OCI-M1 (cell line): ENCODE measurements around the gene NARS2.

ENCODE experiments used
- DNase-seq: peaks from one replicate; lab custom pipeline; 2025; lab: John Stamatoyannopoulos, UW

The NARS2 gene

DNA sequence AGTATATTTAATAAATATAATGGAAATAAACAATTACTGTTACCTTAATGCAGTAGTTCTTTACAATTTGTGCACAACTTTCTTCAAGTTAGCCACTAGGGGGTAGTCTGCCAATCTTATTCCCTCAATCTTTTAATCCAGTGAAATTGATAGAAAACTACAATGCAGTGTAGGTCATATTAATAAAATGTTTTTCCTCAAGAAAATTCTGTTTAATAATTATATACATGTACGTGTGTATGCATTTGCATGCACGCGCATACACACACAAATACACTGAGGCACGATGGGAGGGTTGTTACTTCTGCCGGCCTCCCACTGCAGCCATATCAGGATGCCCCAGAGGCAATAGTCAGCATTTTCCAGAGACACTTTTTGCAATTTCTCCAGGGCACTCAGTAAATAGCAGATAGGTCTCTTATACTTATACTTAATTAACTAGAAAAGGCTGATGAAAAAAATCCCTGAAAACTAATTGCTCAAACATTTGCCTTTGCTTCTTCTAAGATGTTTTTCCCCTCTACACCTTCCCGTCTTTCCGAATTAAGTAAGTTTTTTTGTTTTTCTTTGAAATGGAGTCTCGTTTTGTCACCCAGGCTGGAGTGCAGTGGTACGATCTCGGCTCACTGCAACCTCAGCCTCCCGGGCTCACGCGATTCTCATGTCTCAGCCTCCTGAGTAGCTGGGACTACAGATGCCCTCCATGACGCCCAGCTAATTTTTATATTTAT, 160.2 kb downstream of the NARS2 start:
- peak; percentile 96 for DNase-seq

DNA sequence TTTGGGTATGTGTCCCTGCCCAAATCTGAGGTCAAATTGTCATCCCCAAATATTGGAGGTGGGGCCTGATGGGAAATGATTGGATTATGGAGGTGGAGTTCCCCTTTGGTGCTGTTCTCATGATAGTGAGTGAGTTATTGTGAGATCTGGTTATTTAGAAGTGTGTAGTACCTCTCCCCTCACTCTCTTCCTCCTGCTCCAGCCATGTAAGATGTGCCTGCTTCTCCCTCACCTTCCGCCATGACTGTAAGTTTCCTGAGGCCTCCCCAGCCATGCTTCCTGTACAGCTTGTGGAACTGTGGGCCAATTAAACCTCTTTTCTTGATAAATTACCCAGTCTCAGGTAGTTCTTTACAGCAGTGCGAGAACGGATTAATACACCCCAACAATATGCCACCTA, 166.0 kb downstream of the NARS2 start:
- DNase-seq = no peak

DNA sequence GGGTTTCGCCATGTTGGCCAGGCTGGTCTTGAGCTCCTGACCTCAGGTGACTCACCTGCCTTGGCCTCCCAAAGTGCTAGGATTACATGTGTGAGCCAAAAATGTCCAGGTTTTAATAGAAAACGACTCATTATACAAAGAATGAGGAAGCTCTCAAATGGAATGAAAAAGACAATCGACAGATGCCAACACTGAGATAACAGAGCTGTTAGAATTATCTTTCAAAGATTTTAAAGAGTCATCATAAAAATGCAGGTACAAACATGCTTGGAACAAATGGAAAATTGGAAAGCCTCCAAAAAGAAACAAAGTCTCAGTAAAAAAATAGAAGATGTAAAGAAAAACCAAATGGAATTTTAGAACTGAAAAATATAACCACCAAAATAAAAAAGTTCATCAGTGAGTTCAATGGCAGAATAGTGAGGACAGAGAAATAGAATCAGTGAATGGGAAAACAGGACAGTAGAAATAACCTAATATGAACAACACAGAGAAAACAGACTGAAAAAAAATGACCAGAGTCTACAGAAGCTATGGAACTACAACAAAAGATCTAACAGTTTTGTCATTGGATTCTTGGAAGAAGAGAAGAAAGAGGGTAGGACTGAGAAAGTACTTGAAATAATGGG, 168.0 kb downstream of the NARS2 start:
- peak; percentile 95 for DNase-seq

DNA sequence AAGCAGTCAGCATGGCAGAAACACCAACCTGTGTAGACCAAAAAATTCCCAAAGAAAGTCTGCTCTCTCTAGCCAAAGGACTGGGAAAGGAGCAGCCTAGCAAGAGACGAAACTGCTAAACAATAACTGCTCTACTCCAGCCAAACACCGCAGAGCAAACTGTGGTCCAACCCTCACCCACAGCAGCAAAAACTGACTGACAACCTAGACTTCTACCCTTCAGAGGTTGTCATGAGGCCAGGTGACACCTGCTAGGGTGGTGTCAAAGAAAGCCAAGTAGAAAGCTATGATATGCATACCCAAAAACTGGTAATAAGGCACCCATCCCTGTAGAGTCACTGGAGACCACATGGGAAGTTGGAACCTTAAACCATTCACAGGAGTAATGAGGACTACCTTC, 168.9 kb downstream of the NARS2 start:
- DNase-seq = no peak

DNA sequence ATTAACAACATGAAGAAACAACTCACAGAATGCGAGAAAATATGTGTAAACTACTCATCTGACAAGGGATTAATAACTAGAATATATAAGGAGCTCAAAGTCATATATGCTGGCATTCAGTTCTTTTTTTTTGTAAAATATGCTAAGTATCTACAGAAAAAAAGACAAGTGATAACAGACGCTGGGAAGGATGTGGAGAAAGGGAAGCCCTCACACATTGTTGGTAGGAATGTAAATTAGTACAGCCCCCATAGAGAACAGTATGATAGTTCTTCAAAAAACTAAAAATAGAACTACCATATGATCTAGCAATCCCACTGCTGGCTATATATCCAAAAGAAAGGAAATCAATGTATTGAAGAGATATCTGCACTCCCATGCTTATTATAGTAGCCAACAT, 170.9 kb downstream of the NARS2 start:
- no peak for DNase-seq

DNA sequence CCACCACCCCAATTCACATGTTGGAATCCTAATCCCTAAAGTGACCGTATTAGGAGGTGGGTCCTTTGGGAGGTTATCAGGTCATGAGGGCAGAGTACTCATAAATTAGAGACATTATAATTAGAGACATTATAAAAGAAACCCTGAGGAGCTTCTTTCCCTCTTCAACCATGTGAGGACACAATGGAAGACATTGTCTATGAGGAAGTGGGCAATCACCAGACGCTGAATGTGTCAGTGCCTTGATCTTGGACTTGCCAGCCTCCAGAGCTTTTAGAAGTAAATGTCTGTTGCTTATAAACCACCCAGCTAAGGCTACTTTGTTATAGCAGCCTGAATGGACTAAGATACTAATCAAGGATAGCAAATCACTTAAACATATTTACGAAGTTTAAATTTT, 171.8 kb downstream of the NARS2 start:
- no peak for DNase-seq

DNA sequence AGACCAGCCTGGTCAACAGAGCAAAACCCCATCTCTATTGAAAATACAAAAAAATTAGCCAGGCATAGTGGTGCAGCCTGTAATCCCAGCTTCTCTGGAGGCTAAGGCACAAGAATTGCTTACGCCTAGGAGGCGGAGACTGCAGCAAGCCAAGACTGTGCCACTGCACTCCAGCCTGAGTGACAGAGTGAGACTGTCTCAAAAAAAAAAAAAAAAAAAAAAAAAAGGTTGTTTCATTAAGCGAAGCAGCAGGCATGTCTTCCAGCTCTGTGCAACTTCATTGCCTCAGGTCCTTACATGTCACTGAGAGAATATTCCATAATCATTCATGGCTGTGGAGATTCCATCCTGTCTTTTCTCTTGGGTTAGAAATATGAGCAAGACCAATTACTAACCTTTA, 174.0 kb downstream of the NARS2 start:
- no peak for DNase-seq

DNA sequence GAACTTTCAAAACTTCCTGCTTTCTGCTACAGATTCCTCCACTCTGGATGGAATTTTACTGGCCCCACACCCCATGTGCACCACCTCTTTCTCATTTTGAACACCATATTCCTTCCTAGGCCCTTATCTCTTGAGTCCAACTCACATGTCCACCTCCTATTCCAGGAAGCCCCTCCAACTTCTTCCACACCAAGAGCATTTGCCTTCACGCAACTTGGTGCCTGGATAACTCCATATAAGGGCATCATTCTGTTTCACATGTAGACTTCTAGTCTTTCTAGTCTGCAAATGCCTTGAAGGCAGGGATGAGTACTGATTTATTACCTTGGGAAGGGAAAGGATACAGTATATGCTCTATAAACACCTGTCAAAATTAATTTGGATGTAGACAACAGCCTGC, 174.5 kb downstream of the NARS2 start:
- peak; percentile 96 for DNase-seq

DNA sequence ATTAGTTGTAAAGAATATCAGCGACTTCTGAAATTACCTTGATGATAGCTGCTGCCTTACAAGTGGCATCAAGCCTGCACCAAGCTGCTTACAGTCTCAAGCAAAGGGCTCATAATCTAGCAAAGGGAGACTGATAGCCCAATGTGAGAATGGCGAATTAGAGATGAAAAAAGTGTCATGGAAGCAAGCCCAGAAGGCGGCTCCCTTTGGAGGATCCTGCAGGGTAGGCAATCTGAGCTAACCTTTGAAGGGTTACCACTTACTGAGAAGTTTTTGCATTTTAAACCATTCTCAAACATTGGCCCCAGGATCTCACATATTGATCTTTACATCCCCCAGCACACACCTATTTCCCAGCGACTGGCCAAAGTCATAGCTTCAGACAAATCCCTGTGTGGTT, 175.5 kb downstream of the NARS2 start:
- DNase-seq = no peak

DNA sequence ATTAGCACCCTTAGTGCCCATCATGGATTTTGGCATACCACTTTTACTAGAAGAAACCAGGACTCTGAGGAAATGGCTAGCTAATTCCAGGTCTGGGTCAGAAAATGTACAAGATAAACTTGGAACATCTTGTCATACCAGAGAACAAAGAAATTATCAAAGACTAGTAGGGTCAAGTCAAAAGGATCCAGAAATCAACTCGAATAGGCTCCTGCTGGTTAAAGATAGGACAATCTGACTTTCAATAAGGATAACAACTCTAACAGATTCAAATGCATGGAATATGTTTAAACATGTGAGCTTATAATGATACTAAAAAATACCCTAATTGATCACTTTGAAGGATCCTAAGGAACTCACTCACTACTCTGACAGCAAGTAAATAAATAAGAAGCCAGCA, 175.9 kb downstream of the NARS2 start:
- DNase-seq = no peak

DNA sequence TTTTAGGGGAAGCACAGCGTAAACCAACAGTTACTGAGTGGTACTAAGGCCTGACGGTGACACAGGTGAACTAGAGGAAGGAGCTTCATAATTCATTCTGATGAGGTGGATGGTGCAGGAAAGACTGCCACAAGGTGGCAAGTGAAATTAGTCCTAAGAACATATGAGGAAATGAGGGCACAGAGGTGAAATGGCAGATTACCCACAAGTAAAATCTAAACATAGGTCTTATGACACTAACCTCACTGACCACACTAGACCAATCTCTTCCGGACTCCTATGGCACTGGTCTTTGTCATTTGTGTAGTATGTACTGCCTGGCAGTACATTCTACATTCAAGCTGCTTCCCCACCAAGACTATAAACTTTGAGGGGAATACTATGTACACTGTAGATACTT, 177.3 kb downstream of the NARS2 start:
- DNase-seq = peak; percentile 95

DNA sequence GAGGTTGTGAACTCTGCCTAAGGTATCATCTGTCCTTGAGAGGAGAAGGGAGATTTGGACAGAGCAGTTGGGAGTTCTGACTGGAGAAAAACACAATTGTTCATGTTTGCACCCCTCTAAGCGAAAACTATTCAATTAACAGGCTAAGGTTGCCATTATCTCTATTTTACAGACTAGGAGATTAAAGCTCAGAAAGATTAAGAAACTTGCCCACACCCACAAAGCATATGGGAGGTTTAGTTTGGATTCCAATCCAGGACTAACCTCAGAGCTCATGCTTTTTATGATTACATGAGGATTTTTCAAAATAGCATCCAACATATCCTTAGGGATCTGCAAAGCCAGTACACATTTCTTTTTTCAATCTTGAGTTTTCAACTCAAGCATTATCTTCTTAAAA, 179.1 kb downstream of the NARS2 start:
- peak; percentile 94 for DNase-seq

DNA sequence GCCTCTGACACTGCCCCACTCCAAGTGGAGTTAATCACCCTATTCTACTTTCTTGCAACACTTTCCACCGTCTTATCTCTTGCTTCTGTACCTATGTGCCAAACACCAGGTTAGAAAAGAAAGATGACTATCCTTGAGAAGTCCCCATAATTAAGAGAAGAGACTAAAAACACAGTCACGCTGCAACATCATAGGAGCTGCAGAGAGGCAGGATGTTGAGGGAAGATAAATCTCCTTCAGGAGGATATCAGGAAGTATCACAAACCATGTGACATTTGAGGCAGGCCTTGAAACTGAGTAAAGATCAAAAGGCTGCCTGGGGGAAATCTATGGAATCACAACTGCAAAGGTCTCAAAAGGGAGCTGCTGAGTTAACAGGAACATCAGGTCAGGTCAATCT, 181.8 kb downstream of the NARS2 start:
- peak; percentile 99 for DNase-seq

DNA sequence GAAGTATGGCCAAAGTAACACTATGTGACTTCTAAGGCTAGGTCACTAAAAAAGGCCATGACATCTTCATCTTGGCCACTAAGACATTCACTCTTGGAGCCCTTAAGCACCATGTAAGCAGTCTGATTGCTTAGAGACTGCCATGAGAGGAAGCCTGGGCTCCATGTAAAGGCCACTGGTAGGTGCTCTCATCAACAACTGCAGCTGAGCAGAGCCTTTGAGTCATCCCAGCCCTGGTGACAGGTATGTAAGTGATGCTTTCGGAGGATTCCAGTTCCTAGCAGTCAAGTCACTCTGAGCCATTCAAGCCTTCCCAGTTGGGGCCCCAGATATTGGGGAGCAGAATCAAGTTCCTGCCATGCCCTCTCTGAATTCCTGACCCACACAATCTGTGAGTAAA, 183.2 kb downstream of the NARS2 start:
- DNase-seq = no peak

DNA sequence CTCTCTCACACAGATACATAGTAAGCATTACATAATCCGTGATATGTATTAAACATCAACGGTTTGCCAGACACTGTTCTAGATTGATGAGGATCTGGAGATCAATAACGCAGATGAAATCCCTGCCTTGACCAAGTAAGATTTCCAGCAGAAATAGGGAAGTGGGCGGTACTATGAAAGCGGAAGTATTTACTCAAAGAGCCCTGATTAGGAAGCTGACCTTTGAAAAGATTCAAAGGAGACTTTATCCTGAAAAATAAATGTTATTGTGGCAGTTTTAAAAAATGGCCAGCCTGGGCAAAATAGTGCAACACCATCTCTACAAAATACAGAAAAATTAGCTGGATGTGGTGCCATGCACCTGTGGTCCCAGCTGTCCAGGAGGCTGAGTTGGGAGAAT, 183.9 kb downstream of the NARS2 start:
- DNase-seq = peak; percentile 85

DNA sequence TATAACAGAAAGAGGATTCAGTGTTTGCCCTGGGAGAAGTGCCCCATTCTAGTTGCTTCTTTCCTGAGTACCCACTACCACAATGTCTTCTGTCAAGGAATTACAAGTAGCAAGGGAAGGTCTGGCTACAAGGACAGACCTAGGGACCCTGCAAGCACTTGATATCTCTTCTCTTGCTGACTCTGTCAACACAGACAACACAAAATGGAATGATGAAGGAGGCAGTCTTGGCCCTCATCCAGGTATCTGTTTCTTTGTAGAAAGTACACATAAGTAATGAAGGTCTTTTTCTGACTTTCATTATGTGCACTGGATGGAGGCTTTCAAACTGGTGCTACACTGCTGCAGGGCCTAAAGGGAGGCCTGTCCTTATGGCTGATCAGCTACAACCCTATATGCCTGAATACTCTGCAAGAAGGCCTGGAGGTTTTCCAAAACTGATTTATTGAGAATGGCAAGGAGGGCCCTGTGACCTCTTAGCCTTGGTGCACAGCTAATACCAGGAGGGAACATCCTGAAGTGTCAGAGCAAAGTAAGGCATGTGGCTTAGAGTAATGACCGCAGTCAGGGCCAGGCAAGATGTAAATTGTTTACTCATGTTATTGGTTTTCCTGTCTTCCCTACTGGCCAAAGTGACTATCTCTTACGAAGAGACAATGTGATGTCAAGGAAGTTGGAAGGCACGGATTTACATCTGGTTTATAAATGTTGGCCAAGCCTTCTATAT, 188.3 kb downstream of the NARS2 start:
- DNase-seq = no peak
